IMR-90 (cell line): ENCODE measurements around the gene NUMA1. TPM values are rescaled to one million over a fixed set of nuclear protein-coding genes. Genes with fewer than 3 reads are reported as not detected.

ENCODE experiments used
- ATAC-seq: fragments of 200-7000 bp; cut with Tn5 transposase; 2 replicates; pipeline ENCODE4 v1.9.1; 2020; ENCODE audit warnings: low read depth, mild to moderate bottlenecking, moderate library complexity
- BruUV-seq: library from RNA; stranded (reverse); fragments of 400-500 nt; replicated peaks from 2 replicates; lab custom pipeline; 2021; lab: Mats Ljungman, UMichigan
- CTCF ChIA-PET: fragments of 300-600 bp; formaldehyde crosslinking; extraction: SDS; loops from one replicate; lab custom pipeline; 2021; ENCODE audit warnings: antibody characterized with exemption; lab: Yijun Ruan, JAX
- POLR2A ChIA-PET: fragments of 300-600 bp; sonication (Branson Sonifier 250); formaldehyde crosslinking; loops from one replicate; lab custom pipeline; 2022; ENCODE audit warnings: antibody characterized with exemption; ENCODE audit not compliant: unreplicated experiment; lab: Charles Lee
- DNase-seq: peaks from one replicate; pipeline ENCODE4 v3.0.0; 2013
- H2AFZ ChIP-seq: replicated peaks from 2 replicates; pipeline ENCODE3; 2013; ENCODE audit warnings: low read length, mild to moderate bottlenecking; ENCODE audit not compliant: poor library complexity
- H2AK5ac ChIP-seq: 2 replicates; pipeline ENCODE4 v1.6.1; 2013; ENCODE audit warnings: low read depth, low read length, inconsistent platforms
- H2AK9ac ChIP-seq: replicated peaks from 2 replicates; pipeline ENCODE3; 2013; ENCODE audit warnings: mild to moderate bottlenecking, low read depth, low read length, moderate library complexity; ENCODE audit not compliant: poor library complexity
- H2BK120ac ChIP-seq: 2 replicates; pipeline ENCODE4 v1.6.1; 2013; ENCODE audit warnings: low read depth, low read length, inconsistent platforms
- H2BK15ac ChIP-seq: 3 replicates; pipeline ENCODE4 v1.6.1; 2013; ENCODE audit warnings: low read depth, low read length, inconsistent platforms
- H2BK20ac ChIP-seq: 2 replicates; pipeline ENCODE4 v1.6.1; 2013; ENCODE audit warnings: low read depth, mild to moderate bottlenecking, inconsistent platforms, low read length, moderate library complexity
- H2BK5ac ChIP-seq: 2 replicates; pipeline ENCODE4 v1.6.1; 2013; ENCODE audit warnings: mild to moderate bottlenecking, low read depth, low read length, inconsistent platforms; ENCODE audit not compliant: poor library complexity, severe bottlenecking
- H3K14ac ChIP-seq: replicated peaks from 2 replicates; pipeline ENCODE4 v1.6.1; 2013; ENCODE audit warnings: low read depth, low read length, inconsistent platforms
- H3K18ac ChIP-seq: 2 replicates; pipeline ENCODE4 v1.6.1; 2013; ENCODE audit warnings: low read depth, low read length, control low read depth
- H3K23ac ChIP-seq: 2 replicates; pipeline ENCODE4 v1.6.1; 2013; ENCODE audit warnings: low read depth, low read length, inconsistent platforms
- H3K27ac ChIP-seq: 2 replicates; pipeline ENCODE4 v1.5.1; 2013; ENCODE audit warnings: mild to moderate bottlenecking, control low read depth, low read length; ENCODE audit not compliant: insufficient read depth
- H3K27me3 ChIP-seq: 2 replicates; pipeline ENCODE4 v1.6.1; 2013; ENCODE audit warnings: low read length; ENCODE audit not compliant: control insufficient read depth, insufficient read depth
- H3K36me3 ChIP-seq: 2 replicates; pipeline ENCODE4 v1.6.1; 2013; ENCODE audit warnings: low read length, mixed read lengths; ENCODE audit not compliant: control insufficient read depth, insufficient read depth
- H3K4ac ChIP-seq: 2 replicates; pipeline ENCODE4 v1.6.1; 2013; ENCODE audit warnings: low read depth, low read length, inconsistent platforms
- H3K4me1 ChIP-seq: 2 replicates; pipeline ENCODE4 v1.6.1; 2013; ENCODE audit warnings: low read length, mixed read lengths; ENCODE audit not compliant: control insufficient read depth, insufficient read depth
- H3K4me2 ChIP-seq: 2 replicates; pipeline ENCODE4 v1.6.1; 2013; ENCODE audit warnings: low read depth, mild to moderate bottlenecking, control low read depth, low read length, moderate library complexity
- H3K4me3 ChIP-seq: 2 replicates; pipeline ENCODE4 v1.5.1; 2013; ENCODE audit warnings: low read depth, mild to moderate bottlenecking, control low read depth, low read length, moderate library complexity; ENCODE audit not compliant: insufficient read depth
- H3K56ac ChIP-seq: 2 replicates; pipeline ENCODE4 v1.6.1; 2013; ENCODE audit warnings: low read length, inconsistent platforms; ENCODE audit not compliant: insufficient read depth; ENCODE audit errors: extremely low read depth
- H3K79me1 ChIP-seq, 2 experiments: 2 replicates each; pipeline ENCODE4 v1.6.1; 2013; ENCODE audit warnings: low read length in 2 of 2, inconsistent platforms in 1 of 2, low read depth in 1 of 2
- H3K9ac ChIP-seq: 2 replicates; pipeline ENCODE4 v1.6.1; 2013; ENCODE audit warnings: low read depth, low read length, control low read depth
- H3K9me1 ChIP-seq: 2 replicates; pipeline ENCODE4 v1.6.1; 2013; ENCODE audit warnings: low read length, inconsistent platforms; ENCODE audit not compliant: insufficient read depth
- H3K9me3 ChIP-seq: 2 replicates; pipeline ENCODE4 v1.6.1; 2013; ENCODE audit warnings: low read length; ENCODE audit not compliant: control insufficient read depth, insufficient read depth
- H4K20me1 ChIP-seq: 2 replicates; pipeline ENCODE4 v1.6.1; 2013; ENCODE audit warnings: low read length, inconsistent platforms; ENCODE audit not compliant: insufficient read depth
- H4K5ac ChIP-seq: 2 replicates; pipeline ENCODE4 v1.6.1; 2013; ENCODE audit warnings: mild to moderate bottlenecking, low read depth, low read length, control low read depth
- H4K8ac ChIP-seq, 2 experiments: 2 replicates each; pipeline ENCODE4 v1.6.1; 2013; ENCODE audit warnings: low read depth in 2 of 2, low read length in 2 of 2, control low read depth in 1 of 2, inconsistent platforms in 1 of 2
- H4K91ac ChIP-seq: 2 replicates; pipeline ENCODE4 v1.6.1; 2013; ENCODE audit warnings: low read depth, low read length, inconsistent platforms; ENCODE audit not compliant: insufficient read depth
- MAZ ChIP-seq: IDR thresholded peaks from 2 replicates; pipeline ENCODE4 v1.6.1; 2012; ENCODE audit warnings: low read depth, mild to moderate bottlenecking, low read length, improper control_type of control experiment, moderate library complexity, borderline replicate concordance
- WGBS, 2 experiments: methylation state at CpG; one replicate each; pipeline versions ENCODE4 v1.1.5 to v1.1.7; 2013; ENCODE audit warnings: missing lambda C conversion rate in 2 of 2; ENCODE audit not compliant: insufficient read length in 1 of 2; ENCODE audit errors: extremely low coverage in 2 of 2; 5-methylcytosine and 5-hydroxymethylcytosine counted together
- dilution Hi-C: fragments of 300-500 bp; cut with HindIII; formaldehyde crosslinking; loops from one replicate; pipeline ENCODE4 v1.14.3; 2018; ENCODE audit warnings: low sequenced_read_pairs; ENCODE audit not compliant: unreplicated experiment
- in situ Hi-C: fragments of 300-500 bp; cut with MboI; formaldehyde crosslinking; loops from 3 replicates; pipeline ENCODE4 v1.14.3; 2019; ENCODE audit warnings: low sequenced_read_pairs, inconsistent platforms, mixed read lengths
- intact Hi-C: fragments of 100-400 bp; cut with micrococcal nuclease; formaldehyde crosslinking; loops from 2 replicates; pipeline ENCODE4 v1.10.0; 2022
- polyA plus RNA-seq, 3 experiments: library from polyadenylated mRNA; depleted of rRNA; stranded (reverse); fragments of >200 nt; gene quantifications; 2 replicates each; pipeline ENCODE4 v1.2.3, GENCODE V29; 2012; ENCODE audit warnings: low replicate concordance in 1 of 3
- total RNA-seq: library from RNA; depleted of rRNA; stranded (reverse); fragments of >200 nt; gene quantifications from 2 replicates; pipeline ENCODE4 v1.2.3, GENCODE V29; 2012
- TF ChIP-seq, protein P1 (sequence below): fragments of 150-350 bp; IDR thresholded peaks from 2 replicates; pipeline ENCODE4 v1.6.1; 2017; ENCODE audit warnings: mild to moderate bottlenecking, antibody characterized with exemption, low read length, low read depth

Gene NUMA1
- total and polyA plus RNA-seq, 2 of the 4 experiments (the other 2 are of a cell fraction): 61.7 to 97.0 TPM

DNA sequence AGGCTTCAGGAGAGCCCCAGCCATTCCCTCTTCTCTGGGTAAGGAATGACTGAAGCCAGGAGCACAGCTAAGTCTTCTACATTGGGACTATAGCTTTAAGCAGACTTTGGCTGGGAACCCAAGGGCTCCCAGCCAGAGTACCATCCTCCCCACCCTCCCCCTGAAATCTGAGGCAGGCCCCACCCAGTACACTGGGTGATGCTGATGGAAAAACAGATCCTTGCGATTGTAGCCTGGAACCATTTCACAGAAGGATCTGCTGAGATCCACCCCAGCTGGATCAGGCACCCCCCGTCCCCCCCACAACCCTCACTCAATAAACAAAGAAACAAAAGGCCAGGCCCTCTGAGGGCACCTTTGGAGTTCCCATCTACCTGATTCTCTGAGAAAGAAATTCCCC is 41.9 kb downstream of the NUMA1 start:
- peak; percentile 72 for DNase-seq
- peak overlapping the region; percentile 100 for H2AK5ac ChIP-seq
- H2AK9ac ChIP-seq: peak overlapping the region; percentile 100
- no peaks in the 10 kb centered on the region for H3K27me3 ChIP-seq
- intact Hi-C loops (no loop called here), dilution Hi-C loops (no loop called here), in situ Hi-C loops (loop anchor here (5.0 kb wide), 1 partner anchor 39 kb away; no protein-coding TSS in a partner anchor)
- H3K27ac ChIP-seq: peak overlapping the region; percentile 95
- H3K4me3 ChIP-seq: peak overlapping the region; percentile 76
- peaks cover 10% of the 10 kb centered on the region for H3K4me1 ChIP-seq
- ChIA-PET POLR2A (interaction anchor here (0.6 to 1.3 kb wide), 4 partner anchors 10 to 106 kb away, joined by 3 to 4 read pairs (median 4); no protein-coding TSS in a partner anchor), CTCF (interaction anchor here (0.6 to 4.0 kb wide), 6 partner anchors 13 to 106 kb away, joined by 3 to 12 read pairs (median 3); no protein-coding TSS in a partner anchor)
- peaks cover 3 to 88% of the 10 kb centered on the region in 2 experiments for H3K79me1 ChIP-seq
- H3K4me2 ChIP-seq: peak overlapping the region; percentile 91
- peak overlapping the region; percentile 100; a peak in 3 of 4 replicates for H4K8ac ChIP-seq
- peak overlapping the region; percentile 96 for H3K4ac ChIP-seq
- H2BK5ac ChIP-seq: peak overlapping the region; percentile 96
- H2BK15ac ChIP-seq: no peak overlapping the region
- H3K18ac ChIP-seq: peak overlapping the region; percentile 93
- 0% methylated on average over 1 of the region's 2 CpGs; no CpG with 5 or more reads in 1 of the 2 experiments for WGBS, 2 experiments
- H3K36me3 ChIP-seq: peaks cover 11% of the 10 kb centered on the region
- H3K9me1 ChIP-seq: peaks cover 16% of the 10 kb centered on the region
- H3K9ac ChIP-seq: peak overlapping the region; percentile 99
- no TSS peak for BruUV-seq
- peak overlapping the region; percentile 68; the same call in 1 of the 2 replicates for H2BK120ac ChIP-seq
- TF ChIP-seq, protein P1, sequence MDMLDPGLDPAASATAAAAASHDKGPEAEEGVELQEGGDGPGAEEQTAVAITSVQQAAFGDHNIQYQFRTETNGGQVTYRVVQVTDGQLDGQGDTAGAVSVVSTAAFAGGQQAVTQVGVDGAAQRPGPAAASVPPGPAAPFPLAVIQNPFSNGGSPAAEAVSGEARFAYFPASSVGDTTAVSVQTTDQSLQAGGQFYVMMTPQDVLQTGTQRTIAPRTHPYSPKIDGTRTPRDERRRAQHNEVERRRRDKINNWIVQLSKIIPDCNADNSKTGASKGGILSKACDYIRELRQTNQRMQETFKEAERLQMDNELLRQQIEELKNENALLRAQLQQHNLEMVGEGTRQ: no peak
- peak; percentile 45; the same call in 1 of the 2 replicates for TF ChIP-seq MAZ
- H4K91ac ChIP-seq: peak overlapping the region; percentile 98
- no peaks in the 10 kb centered on the region for H3K9me3 ChIP-seq
- no peak overlapping the region for H2AFZ ChIP-seq
- peak overlapping the region; percentile 57; the same call in 1 of the 2 replicates for H2BK20ac ChIP-seq
- H3K23ac ChIP-seq: peak overlapping the region; percentile 97
- H3K56ac ChIP-seq: peak overlapping the region; percentile 98
- peak overlapping the region; percentile 97 for H3K14ac ChIP-seq
- peak; percentile 41 for ATAC-seq
- peak overlapping the region; percentile 95 for H4K5ac ChIP-seq
- H4K20me1 ChIP-seq: peaks cover 35% of the 10 kb centered on the region
